ENCODE results near the gene GNG12.

Gene GNG12

GRCh38 chr1:67817319-67817718 lies 15.9 kb downstream of the GNG12 start:
- peak overlapping the region in 1 of 2 donors; percentile 42 for H3K9ac ChIP-seq (ENCODE audit: low read depth in 1 of 2, low read length in 2 of 2)
- H3K4me1 ChIP-seq (ENCODE audit: control insufficient read depth in 1 of 2, insufficient read depth in 2 of 2, low read length in 2 of 2) = peaks cover 67 to 68% of the 10 kb centered on the region in 2 donors
- H3K4me3 ChIP-seq (ENCODE audit: low read depth in 1 of 2, low read length in 2 of 2) = peak overlapping the region in 1 of 2 donors; percentile 7
- H3K27me3 ChIP-seq (ENCODE audit: control insufficient read depth in 1 of 2, insufficient read depth in 2 of 2, low read length in 2 of 2) = no peaks in the 10 kb centered on the region
- H3K27ac ChIP-seq (ENCODE audit: low read depth, low read length) = no peak overlapping the region
- no peaks in the 10 kb centered on the region for H3K9me3 ChIP-seq (ENCODE audit: control insufficient read depth in 1 of 2, low read length in 2 of 2)
- H3K36me3 ChIP-seq (ENCODE audit: control insufficient read depth in 1 of 2, insufficient read depth in 2 of 2, low read length in 2 of 2) = no peaks in the 10 kb centered on the region

DNA sequence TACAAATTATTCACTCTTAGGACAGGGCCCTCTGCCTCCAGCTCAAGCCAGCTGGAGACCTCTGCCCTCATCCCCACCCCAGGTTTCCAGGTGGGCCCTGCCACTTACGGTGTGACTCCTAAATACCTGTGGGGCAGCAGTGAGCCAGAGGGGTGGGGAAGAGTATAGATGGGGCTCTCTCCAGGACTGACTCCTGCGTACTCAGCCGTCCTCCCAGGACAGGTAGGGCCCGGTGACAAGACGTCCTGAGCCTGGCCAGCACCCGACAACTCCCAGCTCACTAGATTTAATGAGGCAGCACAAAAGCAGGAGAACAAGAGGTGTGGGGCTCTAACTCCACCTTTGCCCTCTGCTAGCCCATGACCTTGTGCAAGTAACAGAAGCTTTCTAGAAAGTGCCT lies 16.8 kb downstream of the GNG12 start:
- Histone ChIP-seq H3K4me3 (ENCODE audit: low read depth in 1 of 2, low read length in 2 of 2) (peak overlapping the region; percentile 38 to 52), H3K36me3 (ENCODE audit: control insufficient read depth in 1 of 2, insufficient read depth in 2 of 2, low read length in 2 of 2) (no peaks in the 10 kb centered on the region), H3K9ac (ENCODE audit: low read depth in 1 of 2, low read length in 2 of 2) (peak overlapping the region; percentile 10 to 42), H3K4me1 (ENCODE audit: control insufficient read depth in 1 of 2, insufficient read depth in 2 of 2, low read length in 2 of 2) (peaks cover 75 to 76% of the 10 kb centered on the region in 2 donors), H3K9me3 (ENCODE audit: control insufficient read depth in 1 of 2, low read length in 2 of 2) (no peaks in the 10 kb centered on the region), H3K27me3 (ENCODE audit: control insufficient read depth in 1 of 2, insufficient read depth in 2 of 2, low read length in 2 of 2) (no peaks in the 10 kb centered on the region), H3K27ac (ENCODE audit: low read depth, low read length) (peak overlapping the region; percentile 79)

GRCh38 chr1:67816095-67816475 lies 17.2 kb downstream of the GNG12 start:
- peak overlapping the region; percentile 79 for H3K27ac ChIP-seq (ENCODE audit: low read depth, low read length)
- no peaks in the 10 kb centered on the region for H3K27me3 ChIP-seq (ENCODE audit: control insufficient read depth in 1 of 2, insufficient read depth in 2 of 2, low read length in 2 of 2)
- H3K4me3 ChIP-seq (ENCODE audit: low read depth in 1 of 2, low read length in 2 of 2) = peak overlapping the region; percentile 43 to 52
- no peaks in the 10 kb centered on the region for H3K36me3 ChIP-seq (ENCODE audit: control insufficient read depth in 1 of 2, insufficient read depth in 2 of 2, low read length in 2 of 2)
- peak overlapping the region; percentile 10 to 42 for H3K9ac ChIP-seq (ENCODE audit: low read depth in 1 of 2, low read length in 2 of 2)
- no peaks in the 10 kb centered on the region for H3K9me3 ChIP-seq (ENCODE audit: control insufficient read depth in 1 of 2, low read length in 2 of 2)
- peaks cover 75 to 80% of the 10 kb centered on the region in 2 donors for H3K4me1 ChIP-seq (ENCODE audit: control insufficient read depth in 1 of 2, insufficient read depth in 2 of 2, low read length in 2 of 2)

DNA sequence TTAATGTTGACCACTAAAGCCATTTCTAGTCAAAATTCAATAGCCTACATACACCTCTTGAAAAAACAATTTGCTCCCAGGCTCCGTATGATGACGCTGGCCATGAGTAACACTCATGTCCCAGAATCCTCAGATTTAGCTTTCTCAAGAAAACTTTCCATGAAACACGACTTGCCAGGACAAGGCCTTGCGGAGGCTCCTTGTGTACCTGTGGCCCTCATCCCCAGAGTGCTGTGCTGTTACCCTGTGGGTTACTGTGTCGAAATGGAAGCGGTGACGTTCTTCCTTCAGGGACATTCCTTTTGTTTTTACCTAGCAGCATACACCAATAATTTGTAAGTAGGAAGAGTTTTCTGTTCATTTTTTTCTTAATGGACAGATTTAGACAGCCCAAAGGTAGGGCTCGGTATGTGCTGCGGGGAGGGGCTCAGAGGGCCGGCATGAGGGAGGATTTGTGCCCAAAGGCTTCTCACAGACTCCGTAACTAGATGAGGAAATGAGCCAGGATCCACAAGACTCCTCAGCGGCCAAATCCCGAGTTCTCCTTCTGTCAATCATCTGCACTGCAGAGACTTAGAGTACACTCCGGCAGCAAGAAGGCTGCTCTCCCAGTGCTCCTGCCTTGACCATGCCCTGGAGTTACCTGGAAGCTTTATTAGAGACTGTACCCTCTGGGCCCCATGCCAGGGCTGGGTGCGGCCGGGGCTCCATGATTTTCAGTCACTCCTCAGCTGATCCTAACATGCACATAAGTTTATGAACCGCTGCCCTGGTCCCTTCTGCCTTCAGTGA lies 17.8 kb downstream of the GNG12 start:
- Histone ChIP-seq H3K27me3 (ENCODE audit: control insufficient read depth in 1 of 2, insufficient read depth in 2 of 2, low read length in 2 of 2) (no peaks in the 10 kb centered on the region), H3K9ac (ENCODE audit: low read depth in 1 of 2, low read length in 2 of 2) (peak overlapping the region; percentile 42 to 51), H3K4me1 (ENCODE audit: control insufficient read depth in 1 of 2, insufficient read depth in 2 of 2, low read length in 2 of 2) (peaks cover 74 to 78% of the 10 kb centered on the region in 2 donors), H3K4me3 (ENCODE audit: low read depth in 1 of 2, low read length in 2 of 2) (peak overlapping the region; percentile 43 to 52), H3K36me3 (ENCODE audit: control insufficient read depth in 1 of 2, insufficient read depth in 2 of 2, low read length in 2 of 2) (no peaks in the 10 kb centered on the region), H3K27ac (ENCODE audit: low read depth, low read length) (peak overlapping the region; percentile 77), H3K9me3 (ENCODE audit: control insufficient read depth in 1 of 2, low read length in 2 of 2) (no peaks in the 10 kb centered on the region)

DNA sequence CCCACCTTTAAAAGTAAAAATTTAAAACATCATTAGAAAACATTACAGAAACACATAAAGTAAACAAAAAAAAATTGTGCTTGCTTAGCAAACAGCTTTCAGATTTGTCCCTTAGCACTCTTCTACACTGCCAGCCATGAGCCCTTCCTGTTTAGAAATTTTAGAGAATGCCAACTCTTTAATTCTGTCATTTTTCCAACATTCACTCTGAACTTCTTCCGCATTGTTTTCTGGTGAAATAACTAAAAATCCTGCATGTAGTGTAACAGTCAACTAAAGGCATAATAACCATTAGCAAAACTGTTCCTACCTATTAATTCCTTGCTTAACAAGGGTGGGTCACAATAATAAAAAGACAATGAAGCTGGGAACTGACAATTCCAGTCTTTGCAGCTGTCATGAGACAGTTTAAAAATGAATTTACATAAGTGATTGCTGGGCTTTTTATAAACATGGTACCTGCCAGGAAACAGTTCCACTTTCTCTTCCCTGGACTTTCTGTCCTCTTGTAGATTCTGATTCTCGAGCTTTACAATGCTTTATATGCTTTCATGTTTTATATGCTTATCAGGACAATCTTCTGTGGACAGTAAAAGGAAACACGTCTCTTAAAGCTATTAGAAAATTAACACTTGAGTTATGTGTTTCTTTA lies 19.0 kb downstream of the GNG12 start:
- no peak overlapping the region for H3K9ac ChIP-seq (ENCODE audit: low read depth in 1 of 2, low read length in 2 of 2)
- no peaks in the 10 kb centered on the region for H3K36me3 ChIP-seq (ENCODE audit: control insufficient read depth in 1 of 2, insufficient read depth in 2 of 2, low read length in 2 of 2)
- peak overlapping the region; percentile 5 to 52 for H3K4me3 ChIP-seq (ENCODE audit: low read depth in 1 of 2, low read length in 2 of 2)
- no peaks in the 10 kb centered on the region for H3K9me3 ChIP-seq (ENCODE audit: control insufficient read depth in 1 of 2, low read length in 2 of 2)
- H3K4me1 ChIP-seq (ENCODE audit: control insufficient read depth in 1 of 2, insufficient read depth in 2 of 2, low read length in 2 of 2) = peaks cover 65 to 72% of the 10 kb centered on the region in 2 donors
- no peaks in the 10 kb centered on the region for H3K27me3 ChIP-seq (ENCODE audit: control insufficient read depth in 1 of 2, insufficient read depth in 2 of 2, low read length in 2 of 2)
- H3K27ac ChIP-seq (ENCODE audit: low read depth, low read length) = peak overlapping the region; percentile 77

- no peaks in the 10 kb centered on the region for H3K27me3 ChIP-seq (ENCODE audit: control insufficient read depth in 1 of 2, insufficient read depth in 2 of 2, low read length in 2 of 2)
- H3K9ac ChIP-seq (ENCODE audit: low read depth in 1 of 2, low read length in 2 of 2) = no peak overlapping the region
- H3K36me3 ChIP-seq (ENCODE audit: control insufficient read depth in 1 of 2, insufficient read depth in 2 of 2, low read length in 2 of 2) = no peaks in the 10 kb centered on the region
- H3K9me3 ChIP-seq (ENCODE audit: control insufficient read depth in 1 of 2, low read length in 2 of 2) = no peaks in the 10 kb centered on the region
- H3K4me1 ChIP-seq (ENCODE audit: control insufficient read depth in 1 of 2, insufficient read depth in 2 of 2, low read length in 2 of 2) = peaks cover 47 to 53% of the 10 kb centered on the region in 2 donors
- H3K27ac ChIP-seq (ENCODE audit: low read depth, low read length) = no peak overlapping the region
- no peak overlapping the region for H3K4me3 ChIP-seq (ENCODE audit: low read depth in 1 of 2, low read length in 2 of 2)
Observed at GRCh38 chr1:67812226-67812625, 21.0 kb downstream of the GNG12 start.

- peaks cover 43 to 49% of the 10 kb centered on the region in 2 donors for H3K4me1 ChIP-seq (ENCODE audit: control insufficient read depth in 1 of 2, insufficient read depth in 2 of 2, low read length in 2 of 2)
Observed at GRCh38 chr1:67811781-67812180, 21.5 kb downstream of the GNG12 start.

DNA sequence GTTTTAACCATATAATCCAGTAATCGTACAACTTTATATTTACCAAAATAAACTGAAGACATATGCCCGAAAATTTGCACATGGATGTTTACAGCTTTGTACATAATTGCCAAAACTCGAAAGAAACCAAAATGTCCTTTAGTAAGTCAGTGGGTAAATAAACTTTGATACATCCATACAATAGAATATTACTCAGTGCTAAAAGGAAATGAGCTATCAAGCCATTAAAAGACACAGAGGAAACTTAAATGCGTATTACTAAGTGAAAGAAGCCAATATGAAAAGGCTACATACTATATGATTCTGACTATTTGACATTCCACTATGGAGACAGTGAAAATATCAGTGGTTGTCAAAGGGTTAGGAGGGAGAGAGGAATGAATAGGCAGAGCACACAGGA lies 23.4 kb downstream of the GNG12 start:
- Histone ChIP-seq H3K4me1 (ENCODE audit: control insufficient read depth in 1 of 2, insufficient read depth in 2 of 2, low read length in 2 of 2) (peaks cover 29 to 37% of the 10 kb centered on the region in 2 donors), H3K36me3 (ENCODE audit: control insufficient read depth in 1 of 2, insufficient read depth in 2 of 2, low read length in 2 of 2) (no peaks in the 10 kb centered on the region), H3K27me3 (ENCODE audit: control insufficient read depth in 1 of 2, insufficient read depth in 2 of 2, low read length in 2 of 2) (no peaks in the 10 kb centered on the region), H3K4me3 (ENCODE audit: low read depth in 1 of 2, low read length in 2 of 2) (no peak overlapping the region), H3K9me3 (ENCODE audit: control insufficient read depth in 1 of 2, low read length in 2 of 2) (no peaks in the 10 kb centered on the region), H3K9ac (ENCODE audit: low read depth in 1 of 2, low read length in 2 of 2) (no peak overlapping the region), H3K27ac (ENCODE audit: low read depth, low read length) (no peak overlapping the region)

More at GRCh38 chr1:67811781-67812180, 21.5 kb downstream of the GNG12 start:
- no peak overlapping the region for H3K27ac ChIP-seq (ENCODE audit: low read depth, low read length)
- H3K36me3 ChIP-seq (ENCODE audit: control insufficient read depth in 1 of 2, insufficient read depth in 2 of 2, low read length in 2 of 2) = no peaks in the 10 kb centered on the region
- H3K9ac ChIP-seq (ENCODE audit: low read depth in 1 of 2, low read length in 2 of 2) = no peak overlapping the region
- no peak overlapping the region for H3K4me3 ChIP-seq (ENCODE audit: low read depth in 1 of 2, low read length in 2 of 2)
- no peaks in the 10 kb centered on the region for H3K9me3 ChIP-seq (ENCODE audit: control insufficient read depth in 1 of 2, low read length in 2 of 2)
- no peaks in the 10 kb centered on the region for H3K27me3 ChIP-seq (ENCODE audit: control insufficient read depth in 1 of 2, insufficient read depth in 2 of 2, low read length in 2 of 2)

- Histone ChIP-seq H3K9me3 (ENCODE audit: control insufficient read depth in 1 of 2, low read length in 2 of 2) (no peaks in the 10 kb centered on the region), H3K4me1 (ENCODE audit: control insufficient read depth in 1 of 2, insufficient read depth in 2 of 2, low read length in 2 of 2) (peaks cover 35 to 39% of the 10 kb centered on the region in 2 donors), H3K27me3 (ENCODE audit: control insufficient read depth in 1 of 2, insufficient read depth in 2 of 2, low read length in 2 of 2) (no peaks in the 10 kb centered on the region), H3K36me3 (ENCODE audit: control insufficient read depth in 1 of 2, insufficient read depth in 2 of 2, low read length in 2 of 2) (no peaks in the 10 kb centered on the region), H3K4me3 (ENCODE audit: low read depth in 1 of 2, low read length in 2 of 2) (no peak overlapping the region), H3K9ac (ENCODE audit: low read depth in 1 of 2, low read length in 2 of 2) (no peak overlapping the region), H3K27ac (ENCODE audit: low read depth, low read length) (no peak overlapping the region)
Observed at GRCh38 chr1:67807282-67807681, 26.0 kb downstream of the GNG12 start.

GRCh38 chr1:67804710-67805109 lies 28.6 kb downstream of the GNG12 start:
- no peak overlapping the region for H3K9ac ChIP-seq (ENCODE audit: low read depth in 1 of 2, low read length in 2 of 2)
- peaks cover 31 to 33% of the 10 kb centered on the region in 2 donors for H3K4me1 ChIP-seq (ENCODE audit: control insufficient read depth in 1 of 2, insufficient read depth in 2 of 2, low read length in 2 of 2)
- no peaks in the 10 kb centered on the region for H3K27me3 ChIP-seq (ENCODE audit: control insufficient read depth in 1 of 2, insufficient read depth in 2 of 2, low read length in 2 of 2)
- no peak overlapping the region for H3K27ac ChIP-seq (ENCODE audit: low read depth, low read length)
- H3K36me3 ChIP-seq (ENCODE audit: control insufficient read depth in 1 of 2, insufficient read depth in 2 of 2, low read length in 2 of 2) = peaks cover 0 to 4% of the 10 kb centered on the region in 2 donors
- H3K9me3 ChIP-seq (ENCODE audit: control insufficient read depth in 1 of 2, low read length in 2 of 2) = no peaks in the 10 kb centered on the region
- H3K4me3 ChIP-seq (ENCODE audit: low read depth in 1 of 2, low read length in 2 of 2) = no peak overlapping the region

All from duodenal mucosa (tissue), 2 donors.